ENCODE measurements around the gene GYG2. TPM values are rescaled to one million over a fixed set of nuclear protein-coding genes. Genes with fewer than 3 reads are reported as not detected.

Gene GYG2
- total RNA-seq, 2 donors from 2014 or later, result not detected

GRCh38 chrX:2824886-2825285 is 3.8 kb upstream of the GYG2 start:
- no peaks in the 10 kb centered on the region for H3K9me3 Mint-ChIP-seq
- no peak overlapping the region for H3K27ac Mint-ChIP-seq
- no peak overlapping the region for H3K4me3 Mint-ChIP-seq

GRCh38 chrX:2828959-2829411 is 255 bp downstream of the GYG2 start:
- Mint-ChIP-seq H3K27me3 (ENCODE audit: low read depth) (peaks cover 23% of the 10 kb centered on the region), H3K27ac (no peak overlapping the region), H3K4me1 (ENCODE audit: low read depth) (no peaks in the 10 kb centered on the region), H3K4me3 (no peak overlapping the region), H3K36me3 (ENCODE audit: insufficient read depth in 2 of 2) (no peaks in the 10 kb centered on the region), H3K9me3 (peaks cover 0 to 2% of the 10 kb centered on the region in 2 donors)
- ATAC-seq (replicated peaks in 1 of 2) (no peak), DNase-seq (no peak)

More at GRCh38 chrX:2824886-2825285, 3.8 kb upstream of the GYG2 start:
- ATAC-seq (replicated peaks in 1 of 2), result no peak
- no peak for DNase-seq
- no peaks in the 10 kb centered on the region for H3K4me1 Mint-ChIP-seq (ENCODE audit: low read depth)
- no peaks in the 10 kb centered on the region for H3K36me3 Mint-ChIP-seq (ENCODE audit: insufficient read depth in 2 of 2)
- no peaks in the 10 kb centered on the region for H3K27me3 Mint-ChIP-seq (ENCODE audit: low read depth)

- Mint-ChIP-seq H3K4me3 (no peak overlapping the region), H3K4me1 (ENCODE audit: low read depth) (no peaks in the 10 kb centered on the region), H3K27me3 (ENCODE audit: low read depth) (peaks cover 23% of the 10 kb centered on the region), H3K36me3 (ENCODE audit: insufficient read depth in 2 of 2) (no peaks in the 10 kb centered on the region), H3K27ac (no peak overlapping the region), H3K9me3 (peaks cover 0 to 2% of the 10 kb centered on the region in 2 donors)
- no peak for DNase-seq
- no peak for ATAC-seq (replicated peaks in 1 of 2)
Measured at GRCh38 chrX:2829469-2830246, 928 bp downstream of the GYG2 start.

- Mint-ChIP-seq H3K4me3 (no peak overlapping the region), H3K27me3 (ENCODE audit: low read depth) (peaks cover 23% of the 10 kb centered on the region), H3K27ac (no peak overlapping the region), H3K9me3 (peaks cover 2 to 5% of the 10 kb centered on the region in 2 donors), H3K4me1 (ENCODE audit: low read depth) (no peaks in the 10 kb centered on the region), H3K36me3 (ENCODE audit: insufficient read depth in 2 of 2) (peaks cover 3 to 4% of the 10 kb centered on the region in 2 donors)
- ATAC-seq (replicated peaks in 1 of 2), result no peak
- DNase-seq, result no peak
Measured at GRCh38 chrX:2831471-2832228, 2.9 kb downstream of the GYG2 start.

GRCh38 chrX:2837961-2838360 is 9.2 kb downstream of the GYG2 start:
- no peak overlapping the region for H3K4me3 Mint-ChIP-seq
- H3K27ac Mint-ChIP-seq, result no peak overlapping the region
- ATAC-seq (replicated peaks in 1 of 2) (no peak), DNase-seq (no peak)
- no peaks in the 10 kb centered on the region for H3K4me1 Mint-ChIP-seq (ENCODE audit: low read depth)
- H3K27me3 Mint-ChIP-seq (ENCODE audit: low read depth), result peaks cover 4% of the 10 kb centered on the region
- peaks cover 12 to 20% of the 10 kb centered on the region in 2 donors for H3K9me3 Mint-ChIP-seq
- H3K36me3 Mint-ChIP-seq (ENCODE audit: insufficient read depth in 2 of 2), result peaks cover 5 to 15% of the 10 kb centered on the region in 2 donors

GRCh38 chrX:2840961-2841360 is 12.2 kb downstream of the GYG2 start:
- no peak overlapping the region for H3K4me3 Mint-ChIP-seq
- no peaks in the 10 kb centered on the region for H3K4me1 Mint-ChIP-seq (ENCODE audit: low read depth)
- DNase-seq (no peak), ATAC-seq (replicated peaks in 1 of 2) (no peak)
- H3K36me3 Mint-ChIP-seq (ENCODE audit: insufficient read depth in 2 of 2), result peaks cover 5 to 13% of the 10 kb centered on the region in 2 donors
- H3K27me3 Mint-ChIP-seq (ENCODE audit: low read depth), result no peaks in the 10 kb centered on the region
- peaks cover 12 to 17% of the 10 kb centered on the region in 2 donors for H3K9me3 Mint-ChIP-seq
- H3K27ac Mint-ChIP-seq, result peak overlapping the region; percentile 21

GRCh38 chrX:2841537-2841936 is 12.8 kb downstream of the GYG2 start:
- ATAC-seq (replicated peaks in 1 of 2) (no peak), DNase-seq (no peak)
- Mint-ChIP-seq H3K36me3 (ENCODE audit: insufficient read depth in 2 of 2) (peaks cover 2 to 11% of the 10 kb centered on the region in 2 donors), H3K4me3 (no peak overlapping the region), H3K27me3 (ENCODE audit: low read depth) (no peaks in the 10 kb centered on the region), H3K9me3 (peaks cover 9 to 15% of the 10 kb centered on the region in 2 donors), H3K27ac (no peak overlapping the region), H3K4me1 (ENCODE audit: low read depth) (no peaks in the 10 kb centered on the region)

- no peaks in the 10 kb centered on the region for H3K9me3 Mint-ChIP-seq
- DNase-seq, result no peak
Measured at GRCh38 chrX:2846992-2847391, 18.3 kb downstream of the GYG2 start.

GRCh38 chrX:2848871-2849301 is 20.2 kb downstream of the GYG2 start:
- Mint-ChIP-seq H3K9me3 (no peaks in the 10 kb centered on the region), H3K27ac (no peak overlapping the region), H3K4me1 (ENCODE audit: low read depth) (no peaks in the 10 kb centered on the region), H3K4me3 (no peak overlapping the region), H3K27me3 (ENCODE audit: low read depth) (peaks cover 12% of the 10 kb centered on the region), H3K36me3 (ENCODE audit: insufficient read depth in 2 of 2) (no peaks in the 10 kb centered on the region)
- no peak for DNase-seq
- ATAC-seq (replicated peaks in 1 of 2), result no peak

More at GRCh38 chrX:2846992-2847391, 18.3 kb downstream of the GYG2 start:
- H3K4me3 Mint-ChIP-seq, result no peak overlapping the region
- H3K4me1 Mint-ChIP-seq (ENCODE audit: low read depth), result no peaks in the 10 kb centered on the region
- no peak for ATAC-seq (replicated peaks in 1 of 2)
- H3K27ac Mint-ChIP-seq, result no peak overlapping the region
- no peaks in the 10 kb centered on the region for H3K36me3 Mint-ChIP-seq (ENCODE audit: insufficient read depth in 2 of 2)
- H3K27me3 Mint-ChIP-seq (ENCODE audit: low read depth), result peaks cover 12% of the 10 kb centered on the region

- Mint-ChIP-seq H3K4me1 (ENCODE audit: low read depth) (no peaks in the 10 kb centered on the region), H3K9me3 (no peaks in the 10 kb centered on the region), H3K27ac (no peak overlapping the region), H3K36me3 (ENCODE audit: insufficient read depth in 2 of 2) (no peaks in the 10 kb centered on the region), H3K4me3 (no peak overlapping the region), H3K27me3 (ENCODE audit: low read depth) (peaks cover 7% of the 10 kb centered on the region)
- ATAC-seq (replicated peaks in 1 of 2) (no peak), DNase-seq (no peak)
Measured at GRCh38 chrX:2854918-2855317, 26.2 kb downstream of the GYG2 start.

- Mint-ChIP-seq H3K4me3 (no peak overlapping the region), H3K9me3 (no peaks in the 10 kb centered on the region), H3K4me1 (ENCODE audit: low read depth) (no peaks in the 10 kb centered on the region), H3K36me3 (ENCODE audit: insufficient read depth in 2 of 2) (no peaks in the 10 kb centered on the region), H3K27me3 (ENCODE audit: low read depth) (peaks cover 7% of the 10 kb centered on the region), H3K27ac (no peak overlapping the region)
- no peak for ATAC-seq (replicated peaks in 1 of 2)
- no peak for DNase-seq
Measured at GRCh38 chrX:2855761-2856160, 27.0 kb downstream of the GYG2 start.

GRCh38 chrX:2857566-2857965 is 28.8 kb downstream of the GYG2 start:
- Mint-ChIP-seq H3K27ac (no peak overlapping the region), H3K27me3 (ENCODE audit: low read depth) (peaks cover 7% of the 10 kb centered on the region)
- no peak for ATAC-seq (replicated peaks in 1 of 2)

GRCh38 chrX:2859197-2859797 is 30.6 kb downstream of the GYG2 start:
- no peaks in the 10 kb centered on the region for H3K4me1 Mint-ChIP-seq (ENCODE audit: low read depth)

More at GRCh38 chrX:2857566-2857965, 28.8 kb downstream of the GYG2 start:
- Mint-ChIP-seq H3K36me3 (ENCODE audit: insufficient read depth in 2 of 2) (no peaks in the 10 kb centered on the region), H3K4me3 (no peak overlapping the region), H3K4me1 (ENCODE audit: low read depth) (no peaks in the 10 kb centered on the region), H3K9me3 (no peaks in the 10 kb centered on the region)
- no peak for DNase-seq

More at GRCh38 chrX:2859197-2859797, 30.6 kb downstream of the GYG2 start:
- Mint-ChIP-seq H3K27ac (no peak overlapping the region), H3K36me3 (ENCODE audit: insufficient read depth in 2 of 2) (no peaks in the 10 kb centered on the region), H3K4me3 (no peak overlapping the region), H3K9me3 (no peaks in the 10 kb centered on the region), H3K27me3 (ENCODE audit: low read depth) (peaks cover 7% of the 10 kb centered on the region)
- ATAC-seq (replicated peaks in 1 of 2) (no peak), DNase-seq (no peak)
